GM08714 (cell line): ENCODE measurements around the gene PTPRN2.

ENCODE experiments used
- H3K4me3 ChIP-seq: fragments of 200-500 bp; sonication (Bioruptor generic); 2 replicates; pipeline ENCODE4 v1.5.1; 2014; ENCODE audit warnings: mild to moderate bottlenecking, low read length, inconsistent platforms
- ZNF274 ChIP-seq: IDR thresholded peaks from 2 replicates; pipeline ENCODE4 v1.6.1; 2012; ENCODE audit warnings: mild to moderate bottlenecking, low read depth, low read length

The PTPRN2 gene

DNA sequence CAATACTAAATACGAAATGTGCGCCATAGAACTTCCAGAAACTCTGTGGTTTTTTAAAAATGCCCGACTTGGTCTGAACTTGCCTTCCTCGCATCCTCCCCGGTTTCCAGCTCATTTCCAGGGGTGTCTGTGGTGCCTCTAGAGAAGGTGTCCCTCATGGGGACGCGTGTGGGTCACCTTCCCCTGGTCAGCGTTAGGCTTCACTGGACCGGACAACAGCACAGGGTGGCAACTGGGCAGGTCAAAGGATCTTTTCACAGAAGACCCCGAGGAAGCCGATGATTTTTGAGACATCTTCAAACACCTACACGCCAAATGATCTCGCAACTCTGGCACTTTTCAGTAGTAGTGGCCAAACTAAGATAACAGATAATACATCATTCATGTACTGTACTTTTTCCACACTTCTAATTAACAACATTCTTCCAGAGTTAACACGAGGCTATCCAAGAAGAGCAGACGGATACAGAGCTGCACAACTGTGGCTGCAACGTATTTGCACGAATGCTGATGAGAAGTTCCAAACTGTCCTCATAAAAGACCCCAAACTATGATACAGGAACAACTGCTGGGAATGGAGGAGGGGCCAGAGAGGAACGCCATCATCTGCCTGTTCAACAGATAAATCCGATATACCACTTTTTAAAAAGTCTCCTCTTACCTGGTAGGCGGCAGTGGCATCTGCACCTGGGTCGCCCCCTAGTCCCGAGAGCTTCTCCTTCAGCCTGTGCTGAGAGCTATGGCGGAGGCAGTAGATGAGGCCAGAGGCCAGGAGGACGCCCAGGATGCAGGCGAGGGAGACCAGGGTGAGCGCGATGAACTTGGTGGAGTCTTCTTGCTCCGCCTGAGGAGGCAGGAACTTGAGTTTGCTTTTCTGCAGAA is 905.3 kb downstream of the PTPRN2 start:
- no peak for TF ChIP-seq ZNF274

DNA sequence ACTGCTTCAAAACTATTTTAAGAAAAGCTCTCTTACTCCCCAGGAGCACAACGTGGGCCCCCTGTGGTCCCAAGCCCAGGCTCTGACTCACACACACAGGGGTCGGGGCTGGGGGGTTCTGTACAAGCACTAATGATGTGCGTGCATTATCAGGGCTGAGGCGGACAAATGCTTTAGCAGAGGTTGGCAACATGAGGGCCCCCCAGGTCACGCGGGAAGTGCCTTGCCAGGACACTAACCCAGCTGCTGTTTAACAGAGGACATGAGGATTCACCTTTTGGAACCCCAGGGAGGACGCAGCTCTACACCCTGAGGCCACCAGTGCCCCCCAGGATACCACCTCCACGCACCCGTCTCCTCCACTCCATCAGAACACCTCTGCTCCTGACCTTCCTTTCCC is 908.0 kb downstream of the PTPRN2 start:
- no peak for TF ChIP-seq ZNF274
- no peak overlapping the region for H3K4me3 ChIP-seq

More for the DNA sequence above, 905.3 kb downstream of the PTPRN2 start:
- no peak overlapping the region for H3K4me3 ChIP-seq

DNA sequence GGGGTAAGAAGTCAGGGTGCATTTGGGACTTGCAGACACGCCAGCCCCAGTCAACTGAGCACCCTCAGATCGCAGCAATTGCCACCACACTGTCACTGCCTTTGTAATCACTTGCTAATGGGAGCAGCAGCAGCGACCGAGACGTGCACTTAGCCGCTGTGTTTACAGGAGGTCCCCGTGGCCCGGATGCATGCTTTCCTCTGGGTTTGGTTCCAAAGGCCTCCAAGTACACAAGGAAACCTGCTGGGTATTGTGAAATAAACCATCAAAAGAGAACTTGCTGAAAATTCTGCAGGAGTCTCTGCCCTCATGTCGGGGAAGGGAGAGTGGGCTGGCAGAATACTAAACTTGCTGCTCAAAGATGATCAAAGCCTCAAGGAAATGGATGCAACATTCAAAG is 909.1 kb downstream of the PTPRN2 start:
- no peak for TF ChIP-seq ZNF274

DNA sequence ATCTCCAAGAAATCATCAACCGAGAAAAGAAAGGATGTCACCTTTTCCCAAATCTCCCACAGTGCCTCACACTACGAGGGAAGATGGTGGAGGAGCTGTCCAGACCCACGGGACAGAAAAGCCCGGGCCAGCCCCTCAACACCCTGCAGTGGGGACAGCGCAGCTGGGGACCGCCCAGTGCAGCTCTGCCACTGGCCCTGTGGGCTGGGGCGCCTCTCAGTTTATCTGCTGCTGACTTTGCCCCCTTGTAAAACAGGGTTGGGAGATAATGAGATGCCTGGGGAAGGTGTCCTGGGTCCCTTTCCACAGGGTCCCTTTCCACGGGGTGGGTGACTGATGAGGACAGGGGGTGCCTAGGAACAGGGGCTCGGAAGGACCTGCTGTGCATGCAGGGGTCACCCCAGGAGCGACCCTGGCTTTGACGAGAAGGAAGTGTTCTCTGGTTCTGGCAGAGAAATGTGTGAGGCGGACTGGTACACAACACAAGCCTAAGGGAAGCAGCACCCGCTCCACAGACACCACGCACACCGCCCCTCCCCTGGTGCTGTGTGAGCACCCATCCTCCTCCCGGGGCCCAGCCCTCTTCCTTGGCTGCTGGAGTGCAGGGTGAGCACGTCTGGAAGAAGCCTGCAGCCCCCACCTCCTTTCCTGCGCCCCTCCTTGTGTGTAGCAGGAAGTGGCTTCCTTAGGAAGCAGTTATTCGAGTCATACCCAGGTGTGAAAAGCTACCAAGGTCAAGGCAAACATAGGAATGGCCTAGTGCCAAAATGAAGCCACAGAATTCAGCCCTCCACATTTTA is 911.0 kb downstream of the PTPRN2 start:
- TF ChIP-seq ZNF274: no peak
- no peak overlapping the region for H3K4me3 ChIP-seq

More for the DNA sequence above, 909.1 kb downstream of the PTPRN2 start:
- H3K4me3 ChIP-seq: no peak overlapping the region

DNA sequence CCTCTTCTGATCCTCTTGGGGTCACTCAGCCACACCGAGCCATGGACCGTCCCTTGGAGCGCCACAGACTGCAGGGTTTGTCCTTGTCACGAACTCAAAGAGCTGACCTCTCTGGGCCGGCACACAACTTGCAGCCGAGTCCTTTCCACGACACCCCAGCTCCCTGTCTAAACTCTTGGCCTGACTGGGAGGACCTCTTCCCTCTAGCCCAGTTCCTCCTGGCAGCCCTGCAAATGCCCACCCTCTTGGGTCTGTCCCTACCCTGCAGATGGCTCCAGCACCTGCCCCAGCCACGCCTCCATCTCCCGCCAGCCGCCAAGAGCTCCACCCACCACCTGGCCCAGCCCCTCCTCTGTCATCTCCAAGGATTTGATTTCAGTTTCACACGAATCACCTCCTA is 911.6 kb downstream of the PTPRN2 start:
- TF ChIP-seq ZNF274: no peak

DNA sequence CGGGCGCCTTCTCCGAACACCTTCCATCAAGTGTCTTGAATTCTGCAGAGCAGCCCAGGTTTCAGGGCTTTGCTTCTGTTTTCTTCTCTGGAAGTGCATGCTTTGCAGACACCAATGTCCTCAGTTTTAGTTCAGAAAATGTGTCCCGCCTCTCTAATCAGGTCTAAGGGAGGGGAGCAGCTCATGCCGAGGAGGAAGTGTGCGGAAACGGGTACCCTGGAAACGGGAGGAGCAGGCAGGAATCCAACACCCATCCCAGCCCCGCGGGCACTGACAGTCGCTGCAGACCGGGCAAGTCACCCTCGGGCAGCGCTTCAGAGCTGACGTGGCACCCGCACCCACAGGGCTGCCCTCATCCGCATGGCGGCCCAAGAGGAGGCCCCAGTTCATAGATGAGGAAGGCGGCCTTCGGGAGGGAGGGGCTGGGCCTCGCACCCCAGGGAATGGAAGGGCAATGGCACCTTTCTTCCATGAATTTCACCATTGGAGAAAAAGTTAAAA is 912.1 kb downstream of the PTPRN2 start:
- no peak for TF ChIP-seq ZNF274

More for the DNA sequence above, 911.6 kb downstream of the PTPRN2 start:
- H3K4me3 ChIP-seq: no peak overlapping the region

DNA sequence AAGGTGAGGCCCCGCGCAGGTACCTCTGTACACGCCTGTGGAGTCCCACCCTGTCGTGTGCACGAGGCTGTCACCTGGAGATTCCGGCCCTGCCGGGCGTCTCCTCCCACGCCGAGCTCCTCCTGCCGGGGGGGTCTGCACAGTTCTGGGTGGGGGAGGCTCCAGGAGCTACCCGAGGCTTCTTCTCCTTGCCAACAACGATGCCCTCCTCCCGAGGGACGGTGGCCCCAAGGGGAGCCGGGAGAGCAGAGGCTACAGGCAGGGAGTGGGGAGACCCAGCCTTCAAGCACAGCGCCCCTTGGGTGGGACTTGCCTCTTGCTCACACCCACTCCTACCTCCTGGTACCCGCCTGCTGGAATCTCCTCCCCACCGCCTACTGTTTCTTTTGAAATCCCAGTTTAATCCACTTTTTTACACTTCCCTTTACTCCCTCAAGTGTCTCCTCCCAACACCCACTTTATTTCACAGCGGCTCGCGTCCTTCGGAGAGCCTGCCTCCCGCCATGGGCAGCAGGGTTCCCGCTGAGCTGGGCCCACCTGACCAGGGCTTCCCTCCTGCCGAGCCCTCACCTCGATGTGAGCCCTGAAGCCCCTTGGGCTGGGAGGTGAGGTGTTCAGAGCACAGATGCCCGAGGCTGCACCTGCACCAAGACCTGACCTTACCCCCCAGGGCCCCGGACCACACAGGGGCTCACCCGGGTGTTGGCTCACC is 912.8 kb downstream of the PTPRN2 start:
- no peak for TF ChIP-seq ZNF274
- H3K4me3 ChIP-seq: no peak overlapping the region

More for the DNA sequence above, 912.1 kb downstream of the PTPRN2 start:
- H3K4me3 ChIP-seq: no peak overlapping the region

DNA sequence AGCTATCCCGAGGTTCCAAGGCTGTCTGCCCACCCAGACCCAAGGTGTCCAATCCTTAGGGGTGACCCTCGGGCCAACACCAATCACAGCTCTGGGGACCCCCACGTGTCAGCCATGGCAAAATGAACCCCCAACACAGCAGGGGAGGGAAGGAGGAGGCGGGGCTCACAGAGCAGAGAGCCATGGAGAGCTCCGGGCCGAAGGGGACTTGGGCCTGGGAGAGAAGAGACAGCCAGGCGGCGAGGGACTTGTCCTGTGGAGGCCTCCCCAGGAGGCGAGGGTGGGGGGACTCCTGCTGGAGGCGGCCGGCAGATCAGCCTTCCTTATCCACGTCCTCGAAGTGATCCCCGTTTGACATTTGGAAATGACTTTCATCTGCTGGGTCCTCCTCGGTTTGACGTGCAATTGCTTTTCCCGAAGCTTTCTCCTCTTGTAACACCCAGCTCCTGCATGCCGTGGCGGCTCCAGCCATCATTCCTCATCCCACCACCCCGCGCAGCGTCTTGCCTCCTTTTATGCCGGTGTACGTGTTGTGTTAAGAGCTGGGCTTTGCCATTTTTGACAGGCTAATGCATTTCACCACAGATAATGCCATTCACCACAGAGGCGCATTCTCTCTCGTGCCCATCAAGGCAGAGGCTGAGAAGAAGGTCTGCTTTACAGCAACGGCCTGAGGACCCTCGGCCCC is 913.5 kb downstream of the PTPRN2 start:
- TF ChIP-seq ZNF274: no peak
- H3K4me3 ChIP-seq: no peak overlapping the region

DNA sequence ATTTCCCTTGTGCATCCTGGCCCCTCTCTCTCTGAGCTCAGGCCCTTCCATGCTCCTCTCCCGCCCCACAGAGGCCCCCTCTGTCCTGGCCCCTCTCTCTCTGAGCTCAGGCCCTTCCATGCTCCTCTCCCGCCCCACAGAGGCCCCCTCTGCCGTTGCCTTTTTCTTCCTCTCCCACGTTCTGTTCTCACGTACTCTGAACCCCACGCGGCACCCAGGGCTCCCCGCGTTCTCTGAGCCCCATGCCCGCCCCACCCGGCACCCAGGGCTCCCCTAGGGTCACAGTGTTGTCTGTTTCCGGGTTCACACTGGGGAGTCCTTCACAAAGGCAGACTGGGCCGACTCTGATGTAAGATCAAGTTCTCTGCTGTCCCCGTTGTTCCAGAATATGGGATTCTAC is 914.0 kb downstream of the PTPRN2 start:
- H3K4me3 ChIP-seq: no peak overlapping the region
- no peak for TF ChIP-seq ZNF274

GRCh38 chr7:157671358-157672255 is 916.0 kb downstream of the PTPRN2 start:
- no peak overlapping the region for H3K4me3 ChIP-seq
- no peak for TF ChIP-seq ZNF274

- no peak overlapping the region for H3K4me3 ChIP-seq
- TF ChIP-seq ZNF274: no peak
These were observed 916.9 kb downstream of the PTPRN2 start for GRCh38 chr7:157670490-157671357.

DNA sequence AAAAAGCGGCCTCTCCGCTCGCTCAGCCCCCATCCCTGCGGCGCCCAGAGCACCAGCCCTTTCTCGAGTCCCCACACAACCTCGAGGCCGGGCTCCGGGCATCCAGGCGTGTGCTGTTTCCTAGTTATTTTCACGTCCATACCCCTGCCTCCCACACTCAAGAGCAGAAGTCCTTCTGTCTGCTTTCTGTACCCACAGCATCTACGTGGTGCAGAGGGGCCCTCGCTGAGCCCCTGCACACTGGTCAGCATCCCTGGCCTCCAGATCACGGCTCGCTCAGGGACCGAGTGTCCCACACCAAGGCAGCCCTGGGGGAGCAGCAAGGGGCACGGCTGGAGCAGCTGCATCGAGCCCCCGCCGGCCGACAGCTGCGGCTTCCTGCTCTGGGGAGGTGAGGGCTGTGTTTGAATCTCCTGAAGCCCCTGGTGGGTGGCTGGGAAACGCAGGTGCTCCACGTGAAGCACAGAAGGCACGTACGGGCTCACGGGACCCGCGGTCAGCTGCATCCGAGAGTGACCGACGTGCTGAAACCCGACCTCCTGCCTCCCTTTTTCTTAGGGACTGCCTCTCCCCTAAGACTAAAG is 917.8 kb downstream of the PTPRN2 start:
- no peak for TF ChIP-seq ZNF274
- no peak overlapping the region for H3K4me3 ChIP-seq
